ENCODE results near the gene HAUS3.

HAUS3 gene

GRCh38 chr4:2263926-2264321 lies 22.0 kb upstream of the HAUS3 start:
- no peak for TF ChIP-seq ZBTB7A (IDR thresholded peaks at IDR 0.05; ENCODE audit: low read depth)
- TF ChIP-seq TAF1 (IDR thresholded peaks at IDR 0.05; ENCODE audit: low read depth): no peak
- TF ChIP-seq NFIC (IDR thresholded peaks at IDR 0.05): peak; percentile 70; the same call in 1 of the 2 replicates
- no peak for TF ChIP-seq CREB1 (IDR thresholded peaks at IDR 0.05; ENCODE audit: low read depth)
- TF ChIP-seq RAD21 (IDR thresholded peaks at IDR 0.05; ENCODE audit: low read depth): no peak
- TF ChIP-seq TEAD4 (IDR thresholded peaks at IDR 0.05): no peak
- no peak for TF ChIP-seq USF1 (IDR thresholded peaks at IDR 0.05)
- no peak for TF ChIP-seq REST (IDR thresholded peaks at IDR 0.05; ENCODE audit: low read depth)
- TF ChIP-seq EP300 (IDR thresholded peaks at IDR 0.05; ENCODE audit: borderline replicate concordance): 0 out of 2 replicates have a peak, but pooled peaks have one; percentile 12
- no peak for TF ChIP-seq EGR1 (IDR thresholded peaks at IDR 0.05)
- TF ChIP-seq MAX (IDR thresholded peaks at IDR 0.05): 0 out of 2 replicates have a peak, but pooled peaks have one; percentile 39
- peak; percentile 94 for TF ChIP-seq TCF12 (IDR thresholded peaks at IDR 0.05; ENCODE audit: low read depth)
- no peak for TF ChIP-seq CEBPB (IDR thresholded peaks at IDR 0.05)
- no peak for TF ChIP-seq YY1 (IDR thresholded peaks at IDR 0.05; ENCODE audit: low read depth)
- no peak for TF ChIP-seq FOXM1 (IDR thresholded peaks at IDR 0.05; ENCODE audit: borderline replicate concordance, low read depth)

GRCh38 chr4:2262944-2263250 lies 21.0 kb upstream of the HAUS3 start:
- TF ChIP-seq TAF1 (IDR thresholded peaks at IDR 0.05; ENCODE audit: low read depth): no peak
- TF ChIP-seq EGR1 (IDR thresholded peaks at IDR 0.05): no peak

GRCh38 chr4:2262145-2262943 lies 20.4 kb upstream of the HAUS3 start:
- no peak for TF ChIP-seq TCF12 (IDR thresholded peaks at IDR 0.05; ENCODE audit: low read depth)
- 0 out of 2 replicates have a peak, but pooled peaks have one; percentile 11 for TF ChIP-seq EP300 (IDR thresholded peaks at IDR 0.05; ENCODE audit: borderline replicate concordance)
- peak; percentile 49; the same call in 1 of the 2 replicates for TF ChIP-seq TAF1 (IDR thresholded peaks at IDR 0.05; ENCODE audit: low read depth)
- peak; percentile 52; the same call in 1 of the 2 replicates for TF ChIP-seq ZBTB7A (IDR thresholded peaks at IDR 0.05; ENCODE audit: low read depth)
- TF ChIP-seq MAX (IDR thresholded peaks at IDR 0.05): peak; percentile 18; the same call in 1 of the 2 replicates
- TF ChIP-seq CEBPB (IDR thresholded peaks at IDR 0.05): no peak
- TF ChIP-seq CREB1 (IDR thresholded peaks at IDR 0.05; ENCODE audit: low read depth): peak; percentile 36; the same call in 1 of the 2 replicates
- TF ChIP-seq USF1 (IDR thresholded peaks at IDR 0.05): peak; percentile 51

GRCh38 chr4:2261853-2262144 lies 19.9 kb upstream of the HAUS3 start, which contains the start of gene MXD4:
MXD4 (minus strand) TSS chr4:2262109; CDS start chr4:2261980, 129 bp downstream.
- TF ChIP-seq EGR1 (IDR thresholded peaks at IDR 0.05) (no peak), TAF1 (IDR thresholded peaks at IDR 0.05; ENCODE audit: low read depth) (no peak), RAD21 (IDR thresholded peaks at IDR 0.05; ENCODE audit: low read depth) (no peak), TCF12 (IDR thresholded peaks at IDR 0.05; ENCODE audit: low read depth) (no peak), NFIC (IDR thresholded peaks at IDR 0.05) (no peak), REST (IDR thresholded peaks at IDR 0.05; ENCODE audit: low read depth) (no peak), ZBTB7A (IDR thresholded peaks at IDR 0.05; ENCODE audit: low read depth) (no peak), MAX (IDR thresholded peaks at IDR 0.05) (no peak), CREB1 (IDR thresholded peaks at IDR 0.05; ENCODE audit: low read depth) (no peak), YY1 (IDR thresholded peaks at IDR 0.05; ENCODE audit: low read depth) (no peak), USF1 (IDR thresholded peaks at IDR 0.05) (no peak), CEBPB (IDR thresholded peaks at IDR 0.05) (no peak)

- TF ChIP-seq MAX (IDR thresholded peaks at IDR 0.05) (peak; percentile 72), TAF1 (IDR thresholded peaks at IDR 0.05; ENCODE audit: low read depth) (0 out of 2 replicates have a peak, but pooled peaks have one; percentile 15), EGR1 (IDR thresholded peaks at IDR 0.05) (no peak), REST (IDR thresholded peaks at IDR 0.05; ENCODE audit: low read depth) (no peak), ZBTB7A (IDR thresholded peaks at IDR 0.05; ENCODE audit: low read depth) (peak; percentile 43; the same call in 1 of the 2 replicates), YY1 (IDR thresholded peaks at IDR 0.05; ENCODE audit: low read depth) (peak; percentile 76)
These were observed 19.4 kb upstream of the HAUS3 start for GRCh38 chr4:2261110-2261852.

Data from Ishikawa (cell line).